H1 (cell line): ENCODE data around the gene TMEM40. TPM values are rescaled to one million over a fixed set of nuclear protein-coding genes. Genes with fewer than 3 reads are reported as not detected.

Experiments
- CTCF ChIA-PET: fragments of 300-600 bp; sonication (Branson Sonifier 250); formaldehyde crosslinking; loops from one replicate; lab custom pipeline; 2021; ENCODE audit not compliant: partially characterized antibody; lab: Charles Lee
- POLR2A ChIA-PET: fragments of 300-600 bp; sonication (Branson Sonifier 250); formaldehyde crosslinking; loops from one replicate; lab custom pipeline; 2021; ENCODE audit warnings: inconsistent platforms; ENCODE audit not compliant: partially characterized antibody; lab: Charles Lee
- DNase-seq, 2 experiments: peaks; one replicate each; pipeline versions ENCODE4 v3.0.0 to v3.0.0-alpha.2; 2010 to 2022; ENCODE audit warnings: low spot score in 2 of 2, low read depth in 1 of 2, mixed read lengths in 1 of 2
- FAIRE-seq: peaks from 2 replicates; lab custom pipeline; 2011; peaks lifted over from hg19 to GRCh38; lab: Jason Lieb, UNC
- H2AFZ ChIP-seq: 2 replicates; pipeline ENCODE4 v1.8.1; 2012; ENCODE audit warnings: low read length, inconsistent platforms
- H2AK5ac ChIP-seq: 2 replicates; pipeline ENCODE4 v1.6.1; 2013; ENCODE audit warnings: low read depth, low read length
- H2BK120ac ChIP-seq: replicated peaks from 2 replicates; pipeline ENCODE3; 2013; ENCODE audit warnings: low read depth, low read length, inconsistent platforms
- H2BK12ac ChIP-seq: 2 replicates; pipeline ENCODE4 v1.6.1; 2013; ENCODE audit warnings: low read depth, low read length
- H2BK15ac ChIP-seq: 2 replicates; pipeline ENCODE4 v1.6.1; 2013; ENCODE audit warnings: low read length
- H2BK20ac ChIP-seq: 2 replicates; pipeline ENCODE4 v1.6.1; 2013; ENCODE audit warnings: low read length
- H2BK5ac ChIP-seq: 2 replicates; pipeline ENCODE4 v1.6.1; 2013; ENCODE audit warnings: low read depth, low read length
- H3K14ac ChIP-seq: 2 replicates; pipeline ENCODE4 v1.6.1; 2013; ENCODE audit warnings: inconsistent platforms; ENCODE audit not compliant: insufficient read length
- H3K18ac ChIP-seq: 2 replicates; pipeline ENCODE4 v1.6.1; 2013; ENCODE audit warnings: low read length; ENCODE audit errors: extremely low read depth
- H3K23ac ChIP-seq: 2 replicates; pipeline ENCODE4 v1.6.1; 2013; ENCODE audit warnings: inconsistent platforms; ENCODE audit not compliant: insufficient read length
- H3K23me2 ChIP-seq: 2 replicates; pipeline ENCODE4 v1.6.1; 2013; ENCODE audit warnings: low read depth, low read length
- H3K27ac ChIP-seq: 2 replicates; pipeline ENCODE4 v1.6.1; 2011; ENCODE audit warnings: low read depth, low read length, inconsistent platforms
- H3K27me3 ChIP-seq, 4 experiments: replicated peaks in 1 of 4; 1 replicate in 1 of 4; 2 replicates in 3 of 4; pipeline versions ENCODE4 v1.6.1 to v1.8.1; 2011 to 2013; ENCODE audit warnings: low read length in 3 of 4, mild to moderate bottlenecking in 3 of 4, inconsistent platforms in 2 of 4, mixed read lengths in 2 of 4, moderate library complexity in 1 of 4; ENCODE audit not compliant: control insufficient read depth in 3 of 4, insufficient read depth in 3 of 4; ENCODE audit errors: extremely low read depth in 1 of 4
- H3K36me3 ChIP-seq, 4 experiments: 2 replicates each; pipeline versions ENCODE4 v1.6.1 to v1.8.1; 2011 to 2013; ENCODE audit warnings: mild to moderate bottlenecking in 4 of 4, low read length in 3 of 4, moderate library complexity in 2 of 4, control low read depth in 1 of 4, inconsistent platforms in 1 of 4; ENCODE audit not compliant: insufficient read depth in 4 of 4, control insufficient read depth in 2 of 4
- H3K4ac ChIP-seq: replicated peaks from 2 replicates; pipeline ENCODE3; 2013; ENCODE audit warnings: low read length, low read depth, mixed read lengths, inconsistent platforms; ENCODE audit not compliant: insufficient read length
- H3K4me1 ChIP-seq, 4 experiments: replicated peaks in 1 of 4; 1 replicate in 1 of 4; 2 replicates in 3 of 4; pipeline versions ENCODE4 v1.6.1 to v1.8.1; 2011 to 2013; ENCODE audit warnings: low read length in 3 of 4, inconsistent platforms in 2 of 4, mixed read lengths in 1 of 4; ENCODE audit not compliant: insufficient read depth in 4 of 4, control insufficient read depth in 3 of 4
- H3K4me2 ChIP-seq, 2 experiments: 2 replicates each; pipeline versions ENCODE4 v1.6.1 to v1.8.1; 2011 to 2013; ENCODE audit warnings: low read depth in 2 of 2, low read length in 2 of 2, control low read depth in 1 of 2, inconsistent platforms in 1 of 2, mild to moderate bottlenecking in 1 of 2; ENCODE audit not compliant: insufficient read depth in 1 of 2
- H3K4me3 ChIP-seq, 4 experiments: fragments of 200-600, 300-600 bp in 1 of 4; sonication (generic), shearing (Covaris generic), sonication (Bioruptor Twin) in 1 of 4; 2 replicates each; pipeline versions ENCODE4 v1.5.1 to v1.8.1; 2011 to 2016; ENCODE audit warnings: low read length in 4 of 4, low read depth in 3 of 4, control low read depth in 2 of 4, inconsistent platforms in 2 of 4, mild to moderate bottlenecking in 2 of 4, mixed read lengths in 1 of 4, moderate library complexity in 1 of 4; ENCODE audit not compliant: insufficient read depth in 2 of 4; ENCODE audit errors: extremely low read depth in 1 of 4
- H3K56ac ChIP-seq: replicated peaks from 2 replicates; pipeline ENCODE3; 2013; ENCODE audit warnings: low read depth, mild to moderate bottlenecking, mixed read lengths, low read length, inconsistent platforms; ENCODE audit not compliant: insufficient read length
- H3K79me1 ChIP-seq: 2 replicates; pipeline ENCODE4 v1.6.1; 2013; ENCODE audit warnings: low read depth, low read length, control low read depth
- H3K79me2 ChIP-seq, 2 experiments: 2 replicates each; pipeline versions ENCODE4 v1.6.1 to v1.8.1; 2012 to 2013; ENCODE audit warnings: low read length in 2 of 2, mild to moderate bottlenecking in 2 of 2, inconsistent platforms in 1 of 2; ENCODE audit not compliant: insufficient read depth in 2 of 2, control insufficient read depth in 1 of 2
- H3K9ac ChIP-seq, 4 experiments: replicated peaks in 1 of 4; 1 replicate in 1 of 4; 2 replicates in 3 of 4; pipeline versions ENCODE4 v1.6.1 to v1.8.1; 2011 to 2013; ENCODE audit warnings: low read depth in 3 of 4, low read length in 3 of 4, control low read depth in 2 of 4, mild to moderate bottlenecking in 2 of 4, moderate library complexity in 2 of 4, inconsistent platforms in 1 of 4; ENCODE audit errors: extremely low read depth in 1 of 4
- H3K9me3 ChIP-seq, 2 experiments: 2 replicates each; pipeline versions ENCODE4 v1.6.1 to v1.8.1; 2012 to 2013; ENCODE audit warnings: mild to moderate bottlenecking in 2 of 2, moderate library complexity in 2 of 2, control low read depth in 1 of 2, inconsistent platforms in 1 of 2, low read depth in 1 of 2, low read length in 1 of 2, mixed read lengths in 1 of 2; ENCODE audit not compliant: insufficient read depth in 2 of 2
- H4K20me1 ChIP-seq, 2 experiments: replicated peaks in 1 of 2; 2 replicates each; pipeline versions ENCODE3 to v1.8.1; 2011 to 2013; ENCODE audit warnings: inconsistent platforms in 2 of 2, low read length in 2 of 2, mild to moderate bottlenecking in 1 of 2; ENCODE audit not compliant: insufficient read depth in 2 of 2, control insufficient read depth in 1 of 2
- H4K5ac ChIP-seq: 2 replicates; pipeline ENCODE4 v1.6.1; 2013; ENCODE audit warnings: low read length, low read depth, mixed read lengths, inconsistent platforms; ENCODE audit not compliant: insufficient read length
- H4K8ac ChIP-seq: 2 replicates; pipeline ENCODE4 v1.8.0; 2013; ENCODE audit warnings: mild to moderate bottlenecking, moderate library complexity, low read length, inconsistent platforms; ENCODE audit not compliant: insufficient read depth; ENCODE audit errors: extremely low read depth
- H4K91ac ChIP-seq: replicated peaks from 2 replicates; pipeline ENCODE3; 2013; ENCODE audit warnings: low read length, mixed read lengths, inconsistent platforms; ENCODE audit not compliant: insufficient read length
- ATF3 ChIP-seq: IDR thresholded peaks from 2 replicates; pipeline ENCODE4 v1.6.1; 2011; ENCODE audit warnings: low read depth, mild to moderate bottlenecking, low read length; ENCODE audit not compliant: insufficient read depth
- BRCA1 ChIP-seq: IDR thresholded peaks from 2 replicates; pipeline ENCODE4 v1.6.1; 2012; ENCODE audit warnings: low read depth, low read length, improper control_type of control experiment
- CTBP2 ChIP-seq: IDR thresholded peaks from 2 replicates; pipeline ENCODE4 v1.7.0; 2011; ENCODE audit warnings: borderline replicate concordance, mild to moderate bottlenecking, moderate library complexity, mixed read lengths, low read length; ENCODE audit not compliant: insufficient read depth, insufficient read length
- FOSL1 ChIP-seq: IDR thresholded peaks from 2 replicates; pipeline ENCODE4 v1.6.1; 2011; ENCODE audit warnings: mild to moderate bottlenecking, low read depth, low read length, moderate library complexity; ENCODE audit not compliant: insufficient read depth
- GABPA ChIP-seq: IDR thresholded peaks from 2 replicates; pipeline ENCODE4 v1.6.1; 2011; ENCODE audit warnings: mild to moderate bottlenecking, low read length, moderate library complexity, borderline replicate concordance; ENCODE audit not compliant: insufficient read depth
- HDAC2 ChIP-seq, 2 experiments: fragments of 300-600 bp in 1 of 2; sonication (generic) in 1 of 2; IDR thresholded peaks; 2 replicates each; pipeline ENCODE4 v1.6.1; 2011 to 2012; ENCODE audit warnings: low read depth in 2 of 2, low read length in 2 of 2, mild to moderate bottlenecking in 2 of 2, moderate library complexity in 2 of 2, borderline replicate concordance in 1 of 2, inconsistent platforms in 1 of 2
- JUN ChIP-seq: IDR thresholded peaks from 2 replicates; pipeline ENCODE4 v1.6.1; 2011; ENCODE audit warnings: low read depth, mild to moderate bottlenecking, improper control_type of control experiment, low read length
- RNF2 ChIP-seq: fragments of 200-900, 300-1000 bp; sonication (generic); IDR thresholded peaks from 2 replicates; pipeline ENCODE4 v1.7.1; 2016; ENCODE audit warnings: borderline replicate concordance, low read depth, mild to moderate bottlenecking, antibody characterized with exemption, low read length; ENCODE audit not compliant: poor library complexity, severe bottlenecking; ENCODE audit errors: missing control alignments
- RXRA ChIP-seq: IDR thresholded peaks from 2 replicates; pipeline ENCODE4 v1.6.1; 2011; ENCODE audit warnings: low read depth, mild to moderate bottlenecking, low read length, moderate library complexity; ENCODE audit not compliant: insufficient read depth
- SP4 ChIP-seq: IDR thresholded peaks from 2 replicates; pipeline ENCODE4 v1.6.1; 2012; ENCODE audit warnings: low read length, inconsistent platforms
- WGBS, 2 experiments: shearing (Covaris generic) in 1 of 2; methylation state at CpG; one replicate each; pipeline versions ENCODE4 v1.1.6 to v1.1.7; 2013 to 2015; ENCODE audit warnings: low lambda C conversion rate in 2 of 2, mixed read lengths in 2 of 2, inconsistent platforms in 1 of 2, low coverage in 1 of 2, missing lambda C conversion rate in 1 of 2; ENCODE audit not compliant: insufficient replicate concordance in 2 of 2, insufficient coverage in 1 of 2, insufficient read length in 1 of 2; ENCODE audit errors: extremely low coverage in 1 of 2, missing lambda C conversion rate in 1 of 2; 5-methylcytosine and 5-hydroxymethylcytosine counted together
- polyA plus RNA-seq, 7 experiments: library from polyadenylated mRNA; depleted of rRNA in 3 of 7; stranded (reverse) in 5 of 7; unstranded in 2 of 7; fragments of >200 nt in 5 of 7; fragments of 200-250 nt in 2 of 7; gene quantifications; 1 replicate in 5 of 7; 2 replicates in 1 of 7; 4 replicates in 1 of 7; pipeline versions ENCODE4 v1.2.1 to v1.2.3, GENCODE V29; 2011 to 2013; ENCODE audit warnings: missing spikeins in 2 of 7, mixed read lengths in 2 of 7
- total RNA-seq: library from RNA; stranded (reverse); fragmentation: NEBNext Ultra II Directional; extraction: Animal tissue kit (Norgen Biotek cat#: 25700); gene quantifications from 2 replicates; pipeline ENCODE4 v1.2.1, GENCODE V29; 2021

Gene TMEM40
- total and polyA plus RNA-seq, 2 of the 8 experiments (the other 6 are each of a cell fraction or from before 2014, with no cell fraction given), result 0.18 TPM; not detected in 1

GRCh38 chr3:12752102-12752501 is 7.0 kb downstream of the TMEM40 start:
- H4K91ac ChIP-seq, result no peak overlapping the region
- no peak overlapping the region for H3K4me3 ChIP-seq
- H3K79me1 ChIP-seq, result no peaks in the 10 kb centered on the region
- 57% methylated on average over 3 of the region's 3 CpGs; no CpG with 5 or more reads in 1 of the 2 experiments for WGBS, 2 experiments
- no peak overlapping the region for H2BK12ac ChIP-seq
- H3K4me2 ChIP-seq, result no peak overlapping the region
- no peak overlapping the region for H3K23ac ChIP-seq
- H3K36me3 ChIP-seq, result no peaks in the 10 kb centered on the region
- H3K4me1 ChIP-seq, result 0 out of 7 replicates have a peak, but pooled peaks cover 0 to 2% (median 0%) of the 10 kb centered on the region in 4 experiments
- H3K56ac ChIP-seq, result no peak overlapping the region
- no peak overlapping the region for H3K27ac ChIP-seq
- ChIA-PET POLR2A (interaction anchor here (0.6 to 0.8 kb wide), 2 partner anchors 13 to 78 kb away, joined by 3 read pairs; no protein-coding TSS in a partner anchor), CTCF (interaction anchor here (0.9 to 1.7 kb wide), 3 partner anchors 9 to 46 kb away, joined by 3 to 8 read pairs (median 5); no protein-coding TSS in a partner anchor)
- H3K14ac ChIP-seq, result no peak overlapping the region
- no peak overlapping the region for H2AK5ac ChIP-seq
- no peak overlapping the region for H3K9ac ChIP-seq
- no peak overlapping the region for H2BK15ac ChIP-seq
- no peaks in the 10 kb centered on the region for H3K9me3 ChIP-seq
- peaks cover 3% of the 10 kb centered on the region; the same call in 1 of the 2 replicates for H3K23me2 ChIP-seq
- H2BK120ac ChIP-seq, result no peak overlapping the region
- no peaks in the 10 kb centered on the region for H3K27me3 ChIP-seq
- no peak overlapping the region for H2BK20ac ChIP-seq
- no peak overlapping the region for H3K4ac ChIP-seq
- TF ChIP-seq RNF2 (no peak), SP4 (no peak), JUN (no peak), RXRA (no peak), CTBP2 (no peak), ATF3 (no peak), BRCA1 (no peak), HDAC2 (IDR thresholded peaks at IDR 0.05; ENCODE audit: borderline replicate concordance in 1 of 2, low read depth in 2 of 2, low read length in 2 of 2) (no peak), GABPA (no peak), FOSL1 (no peak)
- TF ChIP-seq, all 59 proteins: peak for 0
- H2AFZ ChIP-seq, result no peak overlapping the region
- H4K20me1 ChIP-seq, result no peaks in the 10 kb centered on the region
- H2BK5ac ChIP-seq, result no peak overlapping the region
- no peak overlapping the region for H4K8ac ChIP-seq
- no peaks in the 10 kb centered on the region for H3K79me2 ChIP-seq
- DNase-seq, result no peak
- FAIRE-seq, result no peak
- H3K18ac ChIP-seq, result no peak overlapping the region
- H4K5ac ChIP-seq, result no peak overlapping the region
